H1 (cell line): Measurements from ENCODE around the gene PIP5K1B. TPM values are rescaled to one million over a fixed set of nuclear protein-coding genes. Genes with fewer than 3 reads are reported as not detected.

Experiments used
- MAX ChIP-seq: IDR thresholded peaks from 2 replicates; pipeline ENCODE4 v1.6.1; 2012; ENCODE audit warnings: inconsistent platforms
- polyA plus RNA-seq, 7 experiments: library from polyadenylated mRNA; depleted of rRNA in 3 of 7; stranded (reverse) in 5 of 7; unstranded in 2 of 7; fragments of >200 nt in 5 of 7; fragments of 200-250 nt in 2 of 7; gene quantifications; 1 replicate in 5 of 7; 2 replicates in 1 of 7; 4 replicates in 1 of 7; pipeline versions ENCODE4 v1.2.1 to v1.2.3, GENCODE V29; 2011 to 2013; ENCODE audit warnings: missing spikeins in 2 of 7, mixed read lengths in 2 of 7
- total RNA-seq: library from RNA; stranded (reverse); fragmentation: NEBNext Ultra II Directional; extraction: Animal tissue kit (Norgen Biotek cat#: 25700); gene quantifications from 2 replicates; pipeline ENCODE4 v1.2.1, GENCODE V29; 2021
- TF ChIP-seq, protein P1 (sequence below), 3 experiments: IDR thresholded peaks; 1 replicate in 2 of 3; 2 replicates in 1 of 3; pipeline versions ENCODE4 v1.5.1 to v1.6.1; 2011; ENCODE audit warnings: low read length in 3 of 3, mild to moderate bottlenecking in 3 of 3, inconsistent platforms in 2 of 3, low read depth in 1 of 3, moderate library complexity in 1 of 3; ENCODE audit not compliant: insufficient read depth in 1 of 3; ENCODE audit errors: control extremely low read depth in 1 of 3

PIP5K1B gene
- total and polyA plus RNA-seq, 2 of the 8 experiments (the other 6 are each of a cell fraction or from before 2014, with no cell fraction given) = 4.7 to 7.7 TPM

DNA sequence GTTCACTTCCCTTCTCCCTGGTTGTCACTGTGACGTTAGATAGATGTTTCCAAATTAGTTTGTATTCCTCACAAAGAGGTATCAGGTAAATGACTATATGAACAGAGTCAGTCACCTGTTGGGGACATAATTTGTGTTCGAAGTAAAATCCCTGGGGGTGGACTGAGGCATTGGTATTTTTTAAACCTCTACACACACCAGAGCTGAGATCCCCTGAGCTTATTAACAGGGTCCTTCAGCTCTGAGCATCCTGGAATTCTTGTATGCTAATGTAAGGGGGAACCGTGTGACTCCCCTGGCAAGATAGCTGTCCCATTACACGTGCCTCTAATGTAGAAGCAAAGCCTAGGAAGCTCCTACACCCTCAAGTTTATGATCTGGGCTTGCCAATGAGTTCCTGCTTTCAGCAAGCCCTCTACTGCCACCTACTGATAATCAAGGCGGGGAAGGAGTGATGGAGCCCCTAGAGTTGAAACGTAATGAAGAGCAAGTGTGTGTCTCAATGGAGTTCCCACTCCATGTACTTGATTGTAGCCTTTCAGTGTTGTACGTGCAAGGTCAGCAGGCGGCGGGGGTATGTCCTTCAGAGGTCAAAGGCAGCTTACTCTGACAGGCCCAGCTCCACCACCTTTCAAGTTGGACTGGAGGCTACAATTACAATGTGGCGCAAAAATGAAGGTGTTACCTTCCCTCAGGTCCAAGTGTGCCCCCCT, 294.5 kb downstream of the PIP5K1B start (continued):
- TF ChIP-seq, protein P1, sequence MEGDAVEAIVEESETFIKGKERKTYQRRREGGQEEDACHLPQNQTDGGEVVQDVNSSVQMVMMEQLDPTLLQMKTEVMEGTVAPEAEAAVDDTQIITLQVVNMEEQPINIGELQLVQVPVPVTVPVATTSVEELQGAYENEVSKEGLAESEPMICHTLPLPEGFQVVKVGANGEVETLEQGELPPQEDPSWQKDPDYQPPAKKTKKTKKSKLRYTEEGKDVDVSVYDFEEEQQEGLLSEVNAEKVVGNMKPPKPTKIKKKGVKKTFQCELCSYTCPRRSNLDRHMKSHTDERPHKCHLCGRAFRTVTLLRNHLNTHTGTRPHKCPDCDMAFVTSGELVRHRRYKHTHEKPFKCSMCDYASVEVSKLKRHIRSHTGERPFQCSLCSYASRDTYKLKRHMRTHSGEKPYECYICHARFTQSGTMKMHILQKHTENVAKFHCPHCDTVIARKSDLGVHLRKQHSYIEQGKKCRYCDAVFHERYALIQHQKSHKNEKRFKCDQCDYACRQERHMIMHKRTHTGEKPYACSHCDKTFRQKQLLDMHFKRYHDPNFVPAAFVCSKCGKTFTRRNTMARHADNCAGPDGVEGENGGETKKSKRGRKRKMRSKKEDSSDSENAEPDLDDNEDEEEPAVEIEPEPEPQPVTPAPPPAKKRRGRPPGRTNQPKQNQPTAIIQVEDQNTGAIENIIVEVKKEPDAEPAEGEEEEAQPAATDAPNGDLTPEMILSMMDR (IDR thresholded peaks at IDR 0.05; ENCODE audit: control extremely low read depth in 1 of 3, insufficient read depth in 1 of 3, low read depth in 1 of 3, low read length in 3 of 3) = peak; percentile 42 to 99 (median 97)
- TF ChIP-seq MAX = peak; percentile 53; the same call in 1 of the 2 replicates
